Sigmoid colon (tissue), 7 donors: ENCODE results near the gene DENND10. TPM values are rescaled to one million over a fixed set of nuclear protein-coding genes. Genes with fewer than 3 reads are reported as not detected.
"Not testable (repeated sequence)": the region's sequence is repeated elsewhere in the genome, so short reads cannot be mapped to it uniquely, and the experiment has no call there.

ENCODE experiments used
- DNase-seq: peaks from one replicate; pipeline ENCODE4 v3.0.0-alpha.2; 2019
- H3K27ac ChIP-seq, 4 donors: fragments of 200-600 bp; sonication (generic); one replicate each; pipeline ENCODE4 v1.5.1; 2016 to 2019; ENCODE audit warnings: mild to moderate bottlenecking in 1 of 4
- H3K27me3 ChIP-seq, 3 donors: fragments of 200-600 bp; sonication (generic); one replicate each; pipeline ENCODE4 v1.5.1; 2019; ENCODE audit warnings: mild to moderate bottlenecking in 1 of 3
- H3K36me3 ChIP-seq, 4 donors: fragments of 200-600 bp; sonication (generic); one replicate each; pipeline ENCODE4 v1.5.1; 2016 to 2019
- H3K4me1 ChIP-seq, 4 donors: fragments of 200-600 bp; sonication (generic); one replicate each; pipeline ENCODE4 v1.5.1; 2017 to 2019
- H3K4me3 ChIP-seq, 4 donors: fragments of 200-600 bp; sonication (generic); one replicate each; pipeline ENCODE4 v1.5.1; 2017 to 2019; ENCODE audit warnings: mild to moderate bottlenecking in 2 of 4, moderate library complexity in 1 of 4
- H3K9me3 ChIP-seq, 4 donors: fragments of 200-600 bp in 3 of 4; sonication (generic) in 3 of 4; one replicate each; pipeline versions ENCODE4 v1.5.1 to v1.6.1; 2013 to 2019
- CTCF ChIP-seq, 4 experiments: fragments of 450-650 bp in 3 of 4; fragments of 200-600 bp in 1 of 4; IDR thresholded peaks; one replicate each; pipeline ENCODE4 v1.5.1; 2016 to 2019; ENCODE audit warnings: antibody characterized with exemption in 4 of 4, mild to moderate bottlenecking in 3 of 4, moderate library complexity in 2 of 4
- EP300 ChIP-seq, 4 donors: sonication (generic); formaldehyde crosslinking; IDR thresholded peaks; one replicate each; pipeline ENCODE4 v1.6.1; 2017; ENCODE audit warnings: antibody characterized with exemption in 4 of 4
- POLR2A ChIP-seq, 2 donors: fragments of 450-650 bp; IDR thresholded peaks; one replicate each; pipeline ENCODE4 v1.6.1; 2016; ENCODE audit warnings: antibody characterized with exemption in 2 of 2, mild to moderate bottlenecking in 2 of 2, moderate library complexity in 2 of 2
- POLR2AphosphoS5 ChIP-seq, 4 donors: sonication (generic); formaldehyde crosslinking; IDR thresholded peaks; one replicate each; pipeline ENCODE4 v1.6.1; 2017; ENCODE audit warnings: antibody characterized with exemption in 4 of 4
- WGBS, 2 donors: extraction: QIAGEN DNeasy Blood & Tissue Kit; methylation state at CpG; one replicate each; pipeline ENCODE4 v1.1.7; 2013; 5-methylcytosine and 5-hydroxymethylcytosine counted together
- intact Hi-C: fragments of 100-400 bp; cut with DNase I; formaldehyde crosslinking; loops from one replicate; pipeline ENCODE4 v1.15.1; 2023
- polyA plus RNA-seq, 3 donors: library from polyadenylated mRNA; stranded (reverse); fragments of 200-250 nt; gene quantifications; one replicate each; pipeline ENCODE4 v1.2.3, GENCODE V29; 2013
- total RNA-seq, 4 donors: library from RNA; depleted of rRNA; stranded (reverse); fragments of >200 nt; gene quantifications; one replicate each; pipeline ENCODE4 v1.1.0, GENCODE V29; 2016
- donor health status: healthy with polysubstance abuse.
- donor health status: Bipolar disorder and iron deficiency.
- donor health status: healthy.

DENND10 gene
- total and polyA plus RNA-seq, 7 donors = 25.8 to 51.3 (median 41.5) TPM

- TF ChIP-seq POLR2A (IDR thresholded peaks at IDR 0.05) (no peak), EP300 (IDR thresholded peaks at IDR 0.05) (no peak), POLR2AphosphoS5 (IDR thresholded peaks at IDR 0.05) (no peak), CTCF (IDR thresholded peaks at IDR 0.05) (no peak)
- 18 to 63% methylated on average over 13 of the region's 13 CpGs for WGBS, 2 donors
- no peaks in the 10 kb centered on the region for H3K27me3 ChIP-seq
- H3K27ac ChIP-seq = no peak overlapping the region
- intact Hi-C loops = no loop called here
- H3K9me3 ChIP-seq = no peaks in the 10 kb centered on the region
- no peaks in the 10 kb centered on the region for H3K36me3 ChIP-seq
- no peak overlapping the region for H3K4me3 ChIP-seq
- peaks cover 0 to 8% (median 0%) of the 10 kb centered on the region in 4 donors for H3K4me1 ChIP-seq
- peak; percentile 19 for DNase-seq
These were observed 13.7 kb upstream of the DENND10 start for GRCh38 chr10:119090026-119090795.

GRCh38 chr10:119090968-119091367 is 12.9 kb upstream of the DENND10 start:
- no peak overlapping the region for H3K27ac ChIP-seq
- TF ChIP-seq POLR2A (IDR thresholded peaks at IDR 0.05) (no peak), POLR2AphosphoS5 (IDR thresholded peaks at IDR 0.05) (no peak), CTCF (IDR thresholded peaks at IDR 0.05) (no peak), EP300 (IDR thresholded peaks at IDR 0.05) (no peak)
- 7 to 44% methylated on average over 5 of the region's 5 CpGs for WGBS, 2 donors

GRCh38 chr10:119095640-119096039 is 8.3 kb upstream of the DENND10 start:
- TF ChIP-seq POLR2A (IDR thresholded peaks at IDR 0.05) (no peak), CTCF (IDR thresholded peaks at IDR 0.05) (no peak), EP300 (IDR thresholded peaks at IDR 0.05) (no peak), POLR2AphosphoS5 (IDR thresholded peaks at IDR 0.05) (no peak)
- Histone ChIP-seq H3K4me3 (no peak overlapping the region), H3K9me3 (no peaks in the 10 kb centered on the region), H3K4me1 (peaks cover 0 to 8% (median 0%) of the 10 kb centered on the region in 4 donors), H3K27me3 (no peaks in the 10 kb centered on the region), H3K27ac (no peak overlapping the region), H3K36me3 (no peaks in the 10 kb centered on the region)
- 70 to 90% methylated on average over 4 of the region's 4 CpGs for WGBS, 2 donors
- DNase-seq = peak; percentile 3
- intact Hi-C loops = no loop called here

More at GRCh38 chr10:119090968-119091367, 12.9 kb upstream of the DENND10 start:
- H3K36me3 ChIP-seq = no peaks in the 10 kb centered on the region
- no peak overlapping the region for H3K4me3 ChIP-seq
- H3K4me1 ChIP-seq = peaks cover 0 to 8% (median 0%) of the 10 kb centered on the region in 4 donors
- H3K27me3 ChIP-seq = no peaks in the 10 kb centered on the region
- no peak for DNase-seq
- intact Hi-C loops = no loop called here
- no peaks in the 10 kb centered on the region for H3K9me3 ChIP-seq

GRCh38 chr10:119096641-119097415 is 7.1 kb upstream of the DENND10 start:
- intact Hi-C loops = not testable (repeated sequence)
- DNase-seq = peak; percentile 7

GRCh38 chr10:119098576-119098975 is 5.3 kb upstream of the DENND10 start:
- H3K4me3 ChIP-seq = no peak overlapping the region
- 95 to 97% methylated on average over 3 of the region's 3 CpGs for WGBS, 2 donors

More at GRCh38 chr10:119096641-119097415, 7.1 kb upstream of the DENND10 start:
- not testable (repeated sequence) for H3K27ac ChIP-seq, H3K27me3 ChIP-seq, H3K9me3 ChIP-seq, H3K4me3 ChIP-seq, H3K36me3 ChIP-seq, H3K4me1 ChIP-seq
- WGBS, 2 donors = 96 to 97% methylated on average over 12 of the region's 12 CpGs

More at GRCh38 chr10:119098576-119098975, 5.3 kb upstream of the DENND10 start:
- no peaks in the 10 kb centered on the region for H3K9me3 ChIP-seq
- peaks cover 0 to 3% (median 0%) of the 10 kb centered on the region in 4 donors for H3K4me1 ChIP-seq
- no peak overlapping the region for H3K27ac ChIP-seq
- H3K36me3 ChIP-seq = no peaks in the 10 kb centered on the region
- H3K27me3 ChIP-seq = no peaks in the 10 kb centered on the region
- TF ChIP-seq POLR2A (IDR thresholded peaks at IDR 0.05) (no peak), CTCF (IDR thresholded peaks at IDR 0.05) (no peak), EP300 (IDR thresholded peaks at IDR 0.05) (no peak)
- intact Hi-C loops = no loop called here
- DNase-seq = peak; percentile 11
